GM12873 (cell line): ENCODE results near the gene HDGFL2.

Experiments used
- CTCF ChIP-seq: IDR thresholded peaks from 2 replicates; pipeline ENCODE4 v1.5.1; 2012; ENCODE audit warnings: low read depth, mild to moderate bottlenecking, moderate library complexity, low read length, control low read depth; ENCODE audit not compliant: insufficient read depth; ENCODE audit errors: missing control alignments

Gene HDGFL2

GRCh38 chr19:4504297-4504701, 32.2 kb downstream of the HDGFL2 start:
- no peak for TF ChIP-seq CTCF

DNA sequence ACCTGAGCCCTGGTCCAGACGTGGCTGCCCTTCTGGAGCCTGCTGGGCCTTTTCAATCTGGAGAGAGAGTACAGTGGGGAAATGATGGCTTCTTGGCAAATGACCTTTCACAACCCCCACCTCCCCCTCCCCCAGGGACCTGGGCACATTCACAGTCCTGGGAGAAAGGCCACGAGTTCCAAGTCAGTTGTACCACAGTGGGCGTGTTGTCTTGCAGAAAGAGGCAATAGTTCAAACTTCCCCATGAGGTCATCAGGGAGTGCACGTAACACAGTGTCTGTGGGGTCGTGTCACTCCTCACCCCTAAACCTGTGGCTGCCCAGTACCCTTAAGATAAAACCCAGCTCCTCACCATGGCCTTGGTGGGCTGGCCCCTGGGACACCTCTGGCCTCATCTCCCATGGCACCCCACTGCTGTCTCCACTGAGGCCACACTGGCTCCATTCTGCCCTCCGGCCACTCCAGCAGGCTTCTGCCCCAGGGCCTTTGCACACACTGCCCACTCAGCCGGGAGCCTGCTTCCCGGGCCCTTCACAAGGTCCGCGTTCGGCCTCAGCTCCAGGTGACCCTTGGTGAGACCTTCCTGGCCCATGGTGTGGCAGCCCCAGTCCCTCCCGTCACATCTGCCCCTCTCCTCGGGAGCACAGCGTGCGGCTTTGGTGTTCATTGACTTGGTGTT, 32.9 kb downstream of the HDGFL2 start:
- TF ChIP-seq CTCF: no peak

GRCh38 chr19:4505570-4506448, 33.7 kb downstream of the HDGFL2 start:
- no peak for TF ChIP-seq CTCF

GRCh38 chr19:4506449-4507149, 34.5 kb downstream of the HDGFL2 start:
- TF ChIP-seq CTCF: no peak

GRCh38 chr19:4507150-4507452, 35.0 kb downstream of the HDGFL2 start:
- TF ChIP-seq CTCF: no peak

DNA sequence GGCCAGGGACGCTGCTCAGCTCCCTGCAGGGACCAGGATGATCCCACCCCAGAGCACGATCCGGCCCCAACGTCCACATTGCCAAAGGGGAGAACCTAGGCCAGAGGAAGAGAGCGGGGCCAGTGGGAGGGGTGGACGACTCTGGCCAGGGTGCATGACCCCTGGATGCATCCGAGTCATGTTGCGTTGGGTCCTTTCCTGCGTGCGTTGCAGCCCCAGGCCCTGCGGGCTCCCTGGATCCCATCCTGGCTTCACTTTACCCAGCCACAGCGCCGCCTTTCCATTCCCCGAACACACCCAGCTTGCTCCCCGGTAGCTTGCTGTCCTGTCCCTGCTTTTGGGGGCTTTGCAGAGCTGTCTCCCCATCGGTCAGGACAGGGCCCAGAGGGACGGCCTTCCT, 35.7 kb downstream of the HDGFL2 start:
- no peak for TF ChIP-seq CTCF

- TF ChIP-seq CTCF: no peak
Observed at GRCh38 chr19:4508698-4509097, 36.6 kb downstream of the HDGFL2 start.
